ENCODE measurements around the gene AP4E1.
"Not testable (repeated sequence)": the region's sequence is repeated elsewhere in the genome, so short reads cannot be mapped to it uniquely, and the experiment has no call there.

The AP4E1 gene

GRCh38 chr15:50908209-50909009, at the start of gene AP4E1:
TSS of gene AP4E1 (plus strand) at chr15:50908683. CDS start at chr15:50908779, 96 bp downstream.
- DNase-seq, result peak; percentile 98

GRCh38 chr15:50860824-50861223, 47.7 kb upstream of the AP4E1 start:
- no peak for DNase-seq

- DNase-seq, result no peak
Measured at GRCh38 chr15:50862553-50862952, 45.9 kb upstream of the AP4E1 start.

GRCh38 chr15:50864873-50865272, 43.6 kb upstream of the AP4E1 start:
- no peak for DNase-seq

- DNase-seq, result no peak
Measured at GRCh38 chr15:50865515-50866353, 42.7 kb upstream of the AP4E1 start.

- DNase-seq, result no peak
Measured at GRCh38 chr15:50871832-50872231, 36.7 kb upstream of the AP4E1 start.

- no peak for DNase-seq
Measured at GRCh38 chr15:50872832-50873426, 35.6 kb upstream of the AP4E1 start.

- no peak for DNase-seq
Measured at GRCh38 chr15:50873935-50874361, 34.5 kb upstream of the AP4E1 start.

GRCh38 chr15:50875238-50875637, 33.2 kb upstream of the AP4E1 start:
- not testable (repeated sequence) for DNase-seq

- no peak for DNase-seq
Measured at GRCh38 chr15:50876260-50876988, 32.1 kb upstream of the AP4E1 start.

GRCh38 chr15:50876989-50877360, 31.5 kb upstream of the AP4E1 start:
- peak; percentile 87 for DNase-seq

GRCh38 chr15:50879016-50879617, 29.4 kb upstream of the AP4E1 start:
- DNase-seq, result no peak

- no peak for DNase-seq
Measured at GRCh38 chr15:50880206-50880605, 28.3 kb upstream of the AP4E1 start.

- no peak for DNase-seq
Measured at GRCh38 chr15:50880651-50881114, 27.8 kb upstream of the AP4E1 start.

GRCh38 chr15:50881121-50882048, 27.1 kb upstream of the AP4E1 start:
- no peak for DNase-seq

- DNase-seq, result peak; percentile 64
Measured at GRCh38 chr15:50883903-50884302, 24.6 kb upstream of the AP4E1 start.

- DNase-seq, result no peak
Measured at GRCh38 chr15:50884540-50884939, 23.9 kb upstream of the AP4E1 start.

GRCh38 chr15:50886139-50886467, 22.4 kb upstream of the AP4E1 start:
- no peak for DNase-seq

GRCh38 chr15:50886611-50887345, 21.7 kb upstream of the AP4E1 start:
- DNase-seq, result no peak

- DNase-seq, result no peak
Measured at GRCh38 chr15:50888054-50888453, 20.4 kb upstream of the AP4E1 start.

- no peak for DNase-seq
Measured at GRCh38 chr15:50889589-50889988, 18.9 kb upstream of the AP4E1 start.
